Hematopoietic multipotent progenitor cell treated with erythropoietin and hydrocortisone succinate and interleukin-3 and kit ligand, for 8 days (in vitro differentiated cells): ENCODE results near the gene CTSD.

ENCODE experiments used
- DNase-seq: peaks from one replicate; pipeline ENCODE4 v3.0.0-alpha.2; 2015

Gene CTSD

GRCh38 chr11:1727096-1727690, 36.5 kb downstream of the CTSD start:
- no peak for DNase-seq

- no peak for DNase-seq
Measured at GRCh38 chr11:1719781-1720180, 43.9 kb downstream of the CTSD start.

GRCh38 chr11:1718326-1718725, 45.4 kb downstream of the CTSD start:
- DNase-seq: no peak

- DNase-seq: no peak
Measured at GRCh38 chr11:1717745-1718144, 46.0 kb downstream of the CTSD start.

- no peak for DNase-seq
Measured at GRCh38 chr11:1714908-1715885, 48.5 kb downstream of the CTSD start.

GRCh38 chr11:1708716-1709115, 55.0 kb downstream of the CTSD start:
- no peak for DNase-seq

- DNase-seq: no peak
Measured at GRCh38 chr11:1707751-1708150, 56.0 kb downstream of the CTSD start.

- DNase-seq: peak; percentile 48
Measured at GRCh38 chr11:1706634-1707400, 56.9 kb downstream of the CTSD start.

GRCh38 chr11:1705126-1706052, 58.3 kb downstream of the CTSD start:
- DNase-seq: no peak

- no peak for DNase-seq
Measured at GRCh38 chr11:1703146-1703545, 60.6 kb downstream of the CTSD start.
